Measurements from ENCODE around the gene SRD5A3.
"Not testable (repeated sequence)": the region's sequence is repeated elsewhere in the genome, so short reads cannot be mapped to it uniquely, and the experiment has no call there.

The SRD5A3 gene

GRCh38 chr4:55346851-55347255, 811 bp downstream of the SRD5A3 start:
- no peak for FAIRE-seq

- no peak for FAIRE-seq
These were observed 1.7 kb downstream of the SRD5A3 start for GRCh38 chr4:55347610-55348228.

- FAIRE-seq: no peak
These were observed 2.4 kb downstream of the SRD5A3 start for GRCh38 chr4:55348466-55348865.

GRCh38 chr4:55350870-55351269, 4.8 kb downstream of the SRD5A3 start:
- not testable (repeated sequence) for FAIRE-seq

- FAIRE-seq: no peak
These were observed 5.8 kb downstream of the SRD5A3 start for GRCh38 chr4:55351824-55352223.

- no peak for FAIRE-seq
These were observed 6.7 kb downstream of the SRD5A3 start for GRCh38 chr4:55352726-55353125.

- not testable (repeated sequence) for FAIRE-seq
These were observed 7.2 kb downstream of the SRD5A3 start for GRCh38 chr4:55353228-55353747.

GRCh38 chr4:55354648-55355047, 8.6 kb downstream of the SRD5A3 start:
- FAIRE-seq: no peak

- FAIRE-seq: no peak
These were observed 9.5 kb downstream of the SRD5A3 start for GRCh38 chr4:55355555-55355954.

- FAIRE-seq: no peak
These were observed 11.0 kb downstream of the SRD5A3 start for GRCh38 chr4:55356991-55357461.

- FAIRE-seq: no peak
These were observed 12.2 kb downstream of the SRD5A3 start for GRCh38 chr4:55358246-55358645.

GRCh38 chr4:55358668-55359067, 12.6 kb downstream of the SRD5A3 start:
- peak; percentile 55 for FAIRE-seq

GRCh38 chr4:55359397-55359916, 13.4 kb downstream of the SRD5A3 start:
- no peak for FAIRE-seq

- FAIRE-seq: not testable (repeated sequence)
These were observed 16.9 kb downstream of the SRD5A3 start for GRCh38 chr4:55362938-55363337.

GRCh38 chr4:55363691-55364351, 17.8 kb downstream of the SRD5A3 start:
- no peak for FAIRE-seq

GRCh38 chr4:55364691-55365344, 18.8 kb downstream of the SRD5A3 start:
- FAIRE-seq: no peak

GRCh38 chr4:55365345-55365728, 19.3 kb downstream of the SRD5A3 start:
- no peak for FAIRE-seq

- no peak for FAIRE-seq
These were observed 20.6 kb downstream of the SRD5A3 start for GRCh38 chr4:55366621-55367020.

- no peak for FAIRE-seq
These were observed 21.2 kb downstream of the SRD5A3 start for GRCh38 chr4:55367084-55367722.

GRCh38 chr4:55369968-55370367, 23.9 kb downstream of the SRD5A3 start:
- FAIRE-seq: no peak

GRCh38 chr4:55372259-55372658, 26.2 kb downstream of the SRD5A3 start:
- FAIRE-seq: no peak

GRCh38 chr4:55373461-55373860, 27.4 kb downstream of the SRD5A3 start:
- no peak for FAIRE-seq

GRCh38 chr4:55376698-55377097, 30.7 kb downstream of the SRD5A3 start:
- no peak for FAIRE-seq
